Natural killer cell (primary cell): ENCODE data around the gene SSC5D. TPM values are rescaled to one million over a fixed set of nuclear protein-coding genes. Genes with fewer than 3 reads are reported as not detected.
A peak's percentile ranks its signal among the peaks of the same experiment; 100 is the strongest.

ENCODE experiments used
- ATAC-seq, 3 donors: fragments of 150-1000 bp in 2 of 3; fragments of 200-7000 bp in 1 of 3; cut with Tn5 transposase; 1 replicate in 1 of 3; 2 replicates in 2 of 3; pipeline ENCODE4 v1.10.0; 2021; ENCODE audit warnings: mild to moderate bottlenecking in 2 of 3, moderate library complexity in 2 of 3
- DNase-seq, 2 donors: peaks; one replicate each; pipeline versions ENCODE4 v3.0.0 to v3.0.0-alpha.2; 2013 to 2021; ENCODE audit warnings: mixed read lengths in 1 of 2
- H3K27ac ChIP-seq: one replicate; pipeline ENCODE4 v1.5.1; 2013; ENCODE audit warnings: mild to moderate bottlenecking, low read length
- H3K27me3 ChIP-seq: one replicate; pipeline ENCODE4 v1.6.1; 2013; ENCODE audit warnings: low read length; ENCODE audit not compliant: control insufficient read depth, insufficient read depth
- H3K36me3 ChIP-seq: one replicate; pipeline ENCODE4 v1.6.1; 2013; ENCODE audit warnings: low read length; ENCODE audit not compliant: control insufficient read depth, insufficient read depth
- H3K4me1 ChIP-seq: one replicate; pipeline ENCODE4 v1.6.1; 2013; ENCODE audit warnings: low read length; ENCODE audit not compliant: control insufficient read depth, insufficient read depth
- H3K4me3 ChIP-seq: one replicate; pipeline ENCODE4 v1.5.1; 2013; ENCODE audit warnings: low read length
- H3K9me3 ChIP-seq: one replicate; pipeline ENCODE4 v1.6.1; 2013; ENCODE audit warnings: low read length; ENCODE audit not compliant: control insufficient read depth, insufficient read depth
- H3K27ac Mint-ChIP-seq, 2 donors: one replicate each; pipeline ENCODE4 v1.8.0; 2022; ENCODE audit warnings: mild to moderate bottlenecking in 2 of 2, mixed read lengths in 2 of 2, moderate library complexity in 1 of 2
- H3K27me3 Mint-ChIP-seq, 2 donors: one replicate each; pipeline ENCODE4 v1.8.0; 2022; ENCODE audit warnings: low read depth in 2 of 2, mixed read lengths in 2 of 2
- H3K36me3 Mint-ChIP-seq: one replicate; pipeline ENCODE4 v1.8.0; 2022; ENCODE audit warnings: mixed read lengths
- H3K4me1 Mint-ChIP-seq, 2 donors: one replicate each; pipeline ENCODE4 v1.8.0; 2022; ENCODE audit warnings: mixed read lengths in 2 of 2
- H3K4me3 Mint-ChIP-seq: one replicate; pipeline ENCODE4 v1.8.0; 2022; ENCODE audit warnings: mild to moderate bottlenecking, moderate library complexity, mixed read lengths
- H3K9me3 Mint-ChIP-seq, 2 donors: one replicate each; pipeline ENCODE4 v1.8.0; 2022; ENCODE audit warnings: mixed read lengths in 2 of 2
- WGBS: methylation state at CpG from one replicate; pipeline ENCODE4 v1.1.7; 2013; ENCODE audit warnings: missing lambda C conversion rate; ENCODE audit not compliant: insufficient coverage; 5-methylcytosine and 5-hydroxymethylcytosine counted together
- intact Hi-C: fragments of 100-400 bp; cut with micrococcal nuclease; formaldehyde crosslinking; loops from one replicate; pipeline ENCODE4 v1.14.2; 2022
- total RNA-seq, 4 donors: library from RNA; stranded (reverse); fragments of 120-200 nt in 1 of 4; gene quantifications; one replicate each; pipeline versions ENCODE4 v1.2.3 to v1.2.4, GENCODE V29; 2013 to 2022
- TF ChIP-seq, protein P1 (sequence below): fragments of 200-600 bp; IDR thresholded peaks from one replicate; pipeline ENCODE4 v1.8.0; 2022; ENCODE audit warnings: antibody characterized with exemption

The SSC5D gene
- total RNA-seq: under 1 TPM; 0.11 to 0.68 (median 0.58) TPM
- 0.14 TPM for total RNA-seq (2013)

DNA sequence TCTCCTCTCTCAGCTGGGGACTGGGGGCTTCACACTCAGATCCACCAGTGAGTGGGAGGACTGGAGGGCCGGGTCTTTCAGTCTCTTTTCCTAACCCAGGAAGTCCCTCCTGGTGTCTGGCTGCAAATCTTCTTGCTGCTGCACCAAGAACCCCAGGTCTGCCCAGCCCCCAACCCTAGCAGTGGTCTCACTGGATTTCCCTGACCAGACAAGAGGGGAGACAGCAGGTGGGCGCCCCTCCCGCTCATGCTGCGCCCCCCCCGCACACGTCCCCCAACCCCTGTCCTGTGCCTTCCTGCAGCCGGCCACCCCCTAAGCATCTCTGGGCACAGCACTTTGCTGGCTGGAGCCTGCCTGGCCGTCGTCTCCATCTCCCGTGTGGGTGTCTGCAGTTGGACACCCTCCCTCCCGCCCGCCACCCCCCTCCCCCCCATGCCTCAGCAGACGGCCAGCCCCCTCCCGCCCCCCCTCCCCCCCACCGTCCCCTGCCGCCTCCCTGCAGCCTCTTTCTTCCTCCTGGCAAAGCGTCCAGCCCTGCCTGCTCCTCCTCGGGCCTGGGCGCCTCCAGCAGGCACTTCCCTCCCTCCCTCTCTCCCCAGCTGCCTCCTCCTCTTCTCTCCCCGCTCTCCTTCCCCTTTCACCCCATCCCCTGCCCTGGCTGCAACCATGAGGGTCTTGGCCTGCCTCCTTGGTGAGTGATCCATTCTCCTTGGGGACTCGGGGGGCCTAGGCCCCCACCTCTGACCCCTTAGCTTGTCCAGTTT lies at the start of gene SSC5D:
SSC5D (plus strand) TSS at position 513 of the 764 bp plus-strand sequence; CDS start at position 667, 154 bp downstream.
- peaks cover 1% of the 10 kb centered on the region for H3K36me3 ChIP-seq
- no peak within 1 kb of the TSS for H3K4me3 ChIP-seq
- H3K4me1 Mint-ChIP-seq: peaks cover 0 to 7% of the 10 kb centered on the region in 2 donors
- peaks cover 0 to 8% of the 10 kb centered on the region in 2 donors for H3K27me3 Mint-ChIP-seq
- intact Hi-C loops: no loop called here
- H3K27ac ChIP-seq: no peak within 1 kb of the TSS
- H3K36me3 Mint-ChIP-seq: no peaks in the 10 kb centered on the region
- peak within 1 kb of the TSS in 1 of 2 donors; percentile 62 for H3K27ac Mint-ChIP-seq
- TF ChIP-seq, protein P1, sequence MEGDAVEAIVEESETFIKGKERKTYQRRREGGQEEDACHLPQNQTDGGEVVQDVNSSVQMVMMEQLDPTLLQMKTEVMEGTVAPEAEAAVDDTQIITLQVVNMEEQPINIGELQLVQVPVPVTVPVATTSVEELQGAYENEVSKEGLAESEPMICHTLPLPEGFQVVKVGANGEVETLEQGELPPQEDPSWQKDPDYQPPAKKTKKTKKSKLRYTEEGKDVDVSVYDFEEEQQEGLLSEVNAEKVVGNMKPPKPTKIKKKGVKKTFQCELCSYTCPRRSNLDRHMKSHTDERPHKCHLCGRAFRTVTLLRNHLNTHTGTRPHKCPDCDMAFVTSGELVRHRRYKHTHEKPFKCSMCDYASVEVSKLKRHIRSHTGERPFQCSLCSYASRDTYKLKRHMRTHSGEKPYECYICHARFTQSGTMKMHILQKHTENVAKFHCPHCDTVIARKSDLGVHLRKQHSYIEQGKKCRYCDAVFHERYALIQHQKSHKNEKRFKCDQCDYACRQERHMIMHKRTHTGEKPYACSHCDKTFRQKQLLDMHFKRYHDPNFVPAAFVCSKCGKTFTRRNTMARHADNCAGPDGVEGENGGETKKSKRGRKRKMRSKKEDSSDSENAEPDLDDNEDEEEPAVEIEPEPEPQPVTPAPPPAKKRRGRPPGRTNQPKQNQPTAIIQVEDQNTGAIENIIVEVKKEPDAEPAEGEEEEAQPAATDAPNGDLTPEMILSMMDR: no peak
- ATAC-seq: no peak
- peak within 1 kb of the TSS; percentile 40 for H3K4me3 Mint-ChIP-seq
- no peaks in the 10 kb centered on the region for H3K9me3 Mint-ChIP-seq
- 36% methylated on average over 11 of the region's 21 CpGs for WGBS
- H3K27me3 ChIP-seq: no peaks in the 10 kb centered on the region
- DNase-seq: no peak
- peaks cover 23% of the 10 kb centered on the region for H3K4me1 ChIP-seq
- H3K9me3 ChIP-seq: no peaks in the 10 kb centered on the region

DNA sequence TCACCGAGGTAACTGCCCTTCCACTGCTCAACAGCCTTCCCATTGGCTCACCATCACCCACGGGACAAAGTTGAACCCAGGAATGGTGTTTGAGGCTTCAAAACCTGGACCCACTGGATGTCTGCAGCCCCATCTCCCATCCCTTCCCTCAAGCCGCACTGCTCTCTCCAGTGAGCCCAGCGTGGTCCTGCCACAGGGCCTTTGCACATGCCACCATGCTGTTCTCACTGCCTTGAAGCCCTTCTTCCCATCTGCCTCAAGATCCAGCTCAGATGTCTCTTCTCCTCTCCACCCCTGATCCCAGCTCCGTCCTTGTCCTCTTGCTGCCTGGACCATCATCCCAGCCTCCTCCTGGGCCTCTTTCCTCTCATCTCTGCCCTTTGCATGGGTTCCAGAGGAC lies 49.2 kb upstream of the SSC5D start:
- Histone ChIP-seq H3K9me3 (no peaks in the 10 kb centered on the region), H3K27ac (no peak overlapping the region), H3K4me1 (peaks cover 22% of the 10 kb centered on the region), H3K36me3 (no peaks in the 10 kb centered on the region), H3K27me3 (peaks cover 39% of the 10 kb centered on the region), H3K4me3 (no peak overlapping the region)
- TF ChIP-seq, protein P1: no peak
- Mint-ChIP-seq H3K9me3 (no peaks in the 10 kb centered on the region), H3K27ac (no peak overlapping the region), H3K4me3 (no peak overlapping the region), H3K27me3 (peaks cover 48 to 53% of the 10 kb centered on the region in 2 donors), H3K4me1 (peaks cover 11 to 31% of the 10 kb centered on the region in 2 donors), H3K36me3 (peaks cover 8% of the 10 kb centered on the region)
- ATAC-seq: no peak
- 80% methylated on average over 5 of the region's 5 CpGs for whole genome bisulfite sequencing
- intact Hi-C loops: no loop called here
- no peak for DNase-seq

DNA sequence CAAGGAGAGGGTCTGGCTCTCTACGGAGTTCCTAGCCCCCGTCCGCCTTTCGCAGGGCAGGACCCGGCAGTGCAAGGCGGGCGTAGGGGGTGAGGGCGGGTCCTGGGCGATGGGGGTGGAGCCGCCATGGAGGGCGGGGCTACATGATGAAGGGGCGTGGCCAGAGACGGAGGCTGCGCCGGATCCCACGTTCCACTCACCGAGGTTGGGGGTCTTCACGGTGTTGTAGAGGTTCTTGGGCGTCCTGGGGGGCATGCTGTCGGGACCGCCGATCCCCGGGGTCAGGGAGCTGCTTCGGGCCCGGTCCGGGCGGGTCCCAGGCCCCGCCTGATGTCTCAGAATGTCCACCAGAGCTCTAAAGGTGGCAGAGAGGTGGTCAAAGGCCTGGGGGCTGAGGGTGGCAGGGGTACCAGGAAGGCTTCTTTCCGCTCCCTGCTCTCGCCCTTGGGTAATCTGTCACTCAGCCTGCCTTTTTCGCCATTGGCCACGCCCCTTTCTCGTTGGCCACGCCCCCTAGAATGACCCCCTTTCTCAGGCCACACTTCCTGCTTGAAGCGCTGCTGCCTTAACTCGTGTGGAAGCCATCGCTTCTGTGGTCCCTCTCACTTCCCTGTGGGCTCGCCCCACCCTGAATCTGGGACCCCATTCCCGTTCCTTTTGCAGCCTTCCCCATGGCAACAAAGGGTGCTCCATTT lies 47.7 kb upstream of the SSC5D start:
- H3K9me3 ChIP-seq: no peaks in the 10 kb centered on the region
- DNase-seq (peak in 1 of 2 donors; percentile 42), ATAC-seq (peak; percentile 52 to 73 (median 66))
- peak overlapping the region; percentile 25 for H3K4me3 Mint-ChIP-seq
- H3K27me3 Mint-ChIP-seq: peaks cover 59 to 64% of the 10 kb centered on the region in 2 donors
- no peaks in the 10 kb centered on the region for H3K9me3 Mint-ChIP-seq
- WGBS: 16% methylated on average over 39 of the region's 39 CpGs
- intact Hi-C loops: no loop called here
- H3K36me3 ChIP-seq: no peaks in the 10 kb centered on the region
- TF ChIP-seq, protein P1: no peak
- no peak overlapping the region for H3K27ac ChIP-seq
- peaks cover 11 to 31% of the 10 kb centered on the region in 2 donors for H3K4me1 Mint-ChIP-seq
- peaks cover 22% of the 10 kb centered on the region for H3K4me1 ChIP-seq
- H3K36me3 Mint-ChIP-seq: peaks cover 8% of the 10 kb centered on the region
- no peak overlapping the region for H3K27ac Mint-ChIP-seq
- H3K4me3 ChIP-seq: no peak overlapping the region
- peaks cover 48% of the 10 kb centered on the region for H3K27me3 ChIP-seq
